Heart right ventricle (tissue), 16 donors: ENCODE data around the gene RYR3. TPM values are rescaled to one million over a fixed set of nuclear protein-coding genes. Genes with fewer than 3 reads are reported as not detected.

ENCODE experiments used
- ATAC-seq, 8 donors: fragments of 200-7000 bp; cut with Tn5 transposase; one replicate each; pipeline ENCODE4 v1.9.1; 2020; ENCODE audit warnings: mild to moderate bottlenecking in 8 of 8, moderate library complexity in 8 of 8, moderate number of reproducible peaks in 1 of 8
- DNase-seq, 2 donors: peaks; one replicate each; pipeline ENCODE4 v3.0.0-alpha.2; 2020
- H3K27ac ChIP-seq, 10 donors: fragments of 200-600 bp; sonication (generic) in 2 of 10; one replicate each; pipeline versions ENCODE4 v1.5.0 to v1.8.0; 2020 to 2022; ENCODE audit warnings: mild to moderate bottlenecking in 3 of 10
- H3K27me3 ChIP-seq, 7 donors: fragments of 200-600 bp; one replicate each; pipeline ENCODE4 v1.8.0; 2021 to 2022; ENCODE audit warnings: mild to moderate bottlenecking in 2 of 7
- H3K36me3 ChIP-seq, 9 donors: fragments of 200-600 bp; sonication (generic) in 1 of 9; one replicate each; pipeline versions ENCODE4 v1.5.0 to v1.8.0; 2020 to 2022; ENCODE audit warnings: mild to moderate bottlenecking in 2 of 9
- H3K4me1 ChIP-seq, 9 donors: fragments of 200-600 bp; sonication (generic) in 1 of 9; one replicate each; pipeline versions ENCODE4 v1.5.0 to v1.8.0; 2020 to 2022; ENCODE audit warnings: mild to moderate bottlenecking in 4 of 9
- H3K4me3 ChIP-seq, 10 donors: fragments of 200-600 bp; sonication (generic) in 2 of 10; one replicate each; pipeline versions ENCODE4 v1.5.0 to v1.8.0; 2020 to 2022; ENCODE audit warnings: mild to moderate bottlenecking in 7 of 10, moderate library complexity in 2 of 10
- H3K9me3 ChIP-seq, 11 donors: fragments of 200-600 bp in 10 of 11; sonication (generic) in 2 of 11; one replicate each; pipeline versions ENCODE4 v1.5.0 to v1.8.0; 2013 to 2022; ENCODE audit warnings: mild to moderate bottlenecking in 2 of 11, control low read depth in 1 of 11, moderate library complexity in 1 of 11
- WGBS, 2 donors: extraction: QIAGEN DNeasy Blood & Tissue Kit; methylation state at CpG; one replicate each; pipeline ENCODE4 v1.1.7; 2013; ENCODE audit warnings: inconsistent platforms in 1 of 2; 5-methylcytosine and 5-hydroxymethylcytosine counted together
- intact Hi-C, 10 donors: fragments of 100-400 bp; cut with DNase I; formaldehyde crosslinking; loops; one replicate each; pipeline versions ENCODE4 v1.11.1 to v1.14.2; 2022
- polyA plus RNA-seq, 2 donors: library from polyadenylated mRNA; stranded (reverse); fragments of 200-250 nt; gene quantifications; one replicate each; pipeline ENCODE4 v1.2.3, GENCODE V29; 2013
- total RNA-seq, 10 donors: library from RNA; stranded (reverse); fragmentation: NEBNext Ultra II Directional in 3 of 10; extraction: Animal tissue kit (Norgen Biotek cat#: 25700) in 3 of 10; gene quantifications; one replicate each; pipeline versions ENCODE4 v1.2.1 to v1.2.4, GENCODE V29; 2021 to 2023
- TF ChIP-seq, protein P1 (sequence below), 9 donors: fragments of 200-600 bp; sonication (generic) in 2 of 9; IDR thresholded peaks; one replicate each; pipeline versions ENCODE4 v1.5.0 to v1.8.0; 2021 to 2022; ENCODE audit warnings: antibody characterized with exemption in 9 of 9, mild to moderate bottlenecking in 5 of 9, moderate library complexity in 1 of 9
- donor health status: Arrhythmogenic right ventricular cardiomyopathy.
- donor health status: ischemic (EF 13 %, LVEDD 7.1; RV severe dilation, severe dysfunction).
- donor health status: healthy with polysubstance abuse.
- donor health status: DM: no; HTN: yes; CAD: no.
- donor health status: DM: no; HTN: no; CAD: no.
- donor health status: ischemic (EF 25% LVEDD 6.9; RV normal size, moderate dysfunction).
- donor health status: ischemic (EF 25% LVEDD 5.7; RV mildly dilated, moderate dysfunction).
- donor health status: healthy.
- donor health status: DM: yes; HTN: yes; CAD: no.
- donor health status: Ischemic cardiomyopathy.
- donor health status: ischemic (EF 35%, LVEDD 5.7; RV mildly dilated, moderate dysfunction).
- donor health status: nonischemic (EF 11% LVEDD 7.7; RV severe dilation, severe dysfunction).
- donor health status: DM: yes; HTN: yes; CAD: no.
- donor health status: PGD.
- donor health status: ischemic (EF 29% LVEDD 5.4; RV normal size, mild dysfunction).
- donor health status: nonischemic (EF 23%, LVEDD 6.1; RV moderate dilation, normal function).

Gene RYR3
- total and polyA plus RNA-seq, 12 donors, result 0.02 to 1.00 (median 0.13) TPM; not detected in 2

DNA sequence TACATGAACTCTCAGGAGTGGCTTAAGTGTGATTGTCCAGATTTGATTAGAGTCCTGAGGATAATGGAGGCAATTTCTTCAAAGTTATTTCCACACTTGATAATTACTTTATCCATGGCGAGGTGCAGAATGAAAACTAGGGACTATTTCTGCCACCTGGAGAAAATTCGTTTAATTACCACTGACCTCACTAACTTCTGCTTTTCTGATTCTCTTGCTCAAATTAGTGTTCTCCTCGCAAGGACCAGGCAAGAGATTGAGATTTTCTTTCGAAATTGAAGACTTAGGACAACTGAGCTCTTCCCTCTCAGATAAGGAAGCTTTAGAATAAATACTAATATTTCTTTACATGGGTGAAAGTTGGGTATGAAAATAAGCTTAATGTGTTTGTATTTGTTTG is 135.2 kb downstream of the RYR3 start:
- H3K27me3 ChIP-seq, result peaks cover 0 to 25% (median 0%) of the 10 kb centered on the region in 7 donors
- intact Hi-C loops, result no loop called here
- DNase-seq, result no peak
- H3K36me3 ChIP-seq, result no peaks in the 10 kb centered on the region
- no peaks in the 10 kb centered on the region for H3K9me3 ChIP-seq
- no peak for ATAC-seq
- no peak overlapping the region for H3K27ac ChIP-seq
- TF ChIP-seq, protein P1, sequence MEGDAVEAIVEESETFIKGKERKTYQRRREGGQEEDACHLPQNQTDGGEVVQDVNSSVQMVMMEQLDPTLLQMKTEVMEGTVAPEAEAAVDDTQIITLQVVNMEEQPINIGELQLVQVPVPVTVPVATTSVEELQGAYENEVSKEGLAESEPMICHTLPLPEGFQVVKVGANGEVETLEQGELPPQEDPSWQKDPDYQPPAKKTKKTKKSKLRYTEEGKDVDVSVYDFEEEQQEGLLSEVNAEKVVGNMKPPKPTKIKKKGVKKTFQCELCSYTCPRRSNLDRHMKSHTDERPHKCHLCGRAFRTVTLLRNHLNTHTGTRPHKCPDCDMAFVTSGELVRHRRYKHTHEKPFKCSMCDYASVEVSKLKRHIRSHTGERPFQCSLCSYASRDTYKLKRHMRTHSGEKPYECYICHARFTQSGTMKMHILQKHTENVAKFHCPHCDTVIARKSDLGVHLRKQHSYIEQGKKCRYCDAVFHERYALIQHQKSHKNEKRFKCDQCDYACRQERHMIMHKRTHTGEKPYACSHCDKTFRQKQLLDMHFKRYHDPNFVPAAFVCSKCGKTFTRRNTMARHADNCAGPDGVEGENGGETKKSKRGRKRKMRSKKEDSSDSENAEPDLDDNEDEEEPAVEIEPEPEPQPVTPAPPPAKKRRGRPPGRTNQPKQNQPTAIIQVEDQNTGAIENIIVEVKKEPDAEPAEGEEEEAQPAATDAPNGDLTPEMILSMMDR (IDR thresholded peaks at IDR 0.05), result no peak
- WGBS, 2 donors, result 63 to 79% methylated on average over 4 of the region's 4 CpGs
- no peak overlapping the region for H3K4me3 ChIP-seq
- no peaks in the 10 kb centered on the region for H3K4me1 ChIP-seq

DNA sequence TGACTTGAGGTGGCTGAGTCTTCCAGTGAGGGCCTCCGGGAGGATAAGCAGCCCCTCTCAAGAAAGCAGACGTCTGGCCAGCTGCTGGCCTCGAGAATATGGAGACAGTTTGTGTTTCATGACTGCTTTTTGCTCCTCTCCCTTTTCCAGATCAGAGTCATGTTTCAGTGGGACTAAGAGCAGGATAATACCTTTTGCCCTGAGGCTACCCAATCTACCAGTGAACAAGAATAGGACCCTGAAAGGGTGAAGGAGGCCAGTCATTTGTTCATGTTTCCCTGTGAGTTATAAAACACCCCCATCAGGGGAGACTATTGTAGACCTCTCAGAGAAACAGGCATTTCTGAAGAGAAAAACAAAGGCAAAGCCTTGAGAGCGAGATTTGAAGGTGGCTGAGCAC is 137.4 kb downstream of the RYR3 start:
- H3K27me3 ChIP-seq, result peaks cover 0 to 13% (median 0%) of the 10 kb centered on the region in 7 donors
- H3K27ac ChIP-seq, result no peak overlapping the region
- DNase-seq (no peak), ATAC-seq (no peak)
- no peaks in the 10 kb centered on the region for H3K9me3 ChIP-seq
- H3K36me3 ChIP-seq, result no peaks in the 10 kb centered on the region
- TF ChIP-seq, protein P1 (IDR thresholded peaks at IDR 0.05), result no peak
- no peaks in the 10 kb centered on the region for H3K4me1 ChIP-seq
- intact Hi-C loops, result no loop called here
- H3K4me3 ChIP-seq, result no peak overlapping the region
- 62 to 65% methylated on average over 4 of the region's 4 CpGs for WGBS, 2 donors

DNA sequence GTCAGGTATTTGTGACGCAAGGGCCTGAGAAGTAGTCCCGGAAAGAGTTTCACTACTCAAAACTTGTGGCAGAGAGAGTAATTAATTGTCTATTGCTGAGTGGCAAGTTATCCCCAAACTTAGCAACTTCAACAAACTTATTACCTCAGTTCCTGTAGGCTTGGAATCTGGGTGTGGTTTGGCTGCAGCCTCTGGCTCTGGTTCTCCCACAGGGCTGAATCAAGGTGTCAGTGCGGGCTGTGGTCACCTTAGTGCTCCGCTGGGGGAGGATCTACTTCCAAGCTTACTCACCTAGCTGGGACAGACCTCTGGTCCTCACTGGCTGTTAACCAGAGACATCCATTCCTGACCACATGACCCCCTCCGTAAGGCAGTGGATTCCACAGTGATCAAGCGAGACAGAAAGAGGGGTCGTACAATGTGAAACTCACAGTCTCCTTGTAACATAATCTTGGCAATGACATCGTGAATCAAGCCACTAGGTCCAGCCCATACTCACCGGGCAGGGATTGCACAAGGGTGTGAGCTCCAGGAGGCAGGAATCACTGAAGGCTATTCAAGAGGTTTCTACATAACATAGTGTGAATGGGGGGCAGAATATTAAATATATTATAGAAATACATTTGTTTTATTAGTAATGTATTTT is 138.3 kb downstream of the RYR3 start:
- peaks cover 0 to 13% (median 0%) of the 10 kb centered on the region in 7 donors for H3K27me3 ChIP-seq
- no peak for DNase-seq
- intact Hi-C loops, result no loop called here
- H3K36me3 ChIP-seq, result no peaks in the 10 kb centered on the region
- 72 to 78% methylated on average over 9 of the region's 9 CpGs for WGBS, 2 donors
- no peak overlapping the region for H3K27ac ChIP-seq
- TF ChIP-seq, protein P1 (IDR thresholded peaks at IDR 0.05), result no peak
- H3K4me1 ChIP-seq, result no peaks in the 10 kb centered on the region
- no peak for ATAC-seq
- H3K4me3 ChIP-seq, result no peak overlapping the region
- H3K9me3 ChIP-seq, result no peaks in the 10 kb centered on the region

DNA sequence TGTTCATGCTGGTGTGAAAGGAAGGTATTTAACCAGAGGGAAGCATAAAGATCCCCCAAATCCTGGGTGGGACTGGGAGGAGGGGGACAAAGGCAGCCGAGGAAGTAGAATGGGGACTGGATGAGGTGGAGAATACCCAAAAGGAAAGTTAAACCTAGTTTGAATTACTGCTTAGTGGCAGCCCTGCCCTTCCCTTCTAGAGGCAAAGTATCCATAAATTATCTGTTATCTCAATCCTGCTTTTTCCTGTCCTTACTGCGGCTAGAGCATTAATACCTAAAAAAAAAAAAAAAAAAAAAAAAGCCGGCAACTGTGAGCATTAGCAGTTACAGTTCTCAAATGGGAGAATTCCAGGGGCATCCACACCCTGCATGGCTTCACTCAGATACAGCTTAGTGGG is 139.0 kb downstream of the RYR3 start:
- TF ChIP-seq, protein P1 (IDR thresholded peaks at IDR 0.05), result no peak
- Histone ChIP-seq H3K9me3 (peaks cover 0 to under 1% (median 0%) of the 10 kb centered on the region in 11 donors), H3K4me3 (no peak overlapping the region), H3K27me3 (peaks cover 0 to 12% (median 0%) of the 10 kb centered on the region in 7 donors), H3K4me1 (no peaks in the 10 kb centered on the region), H3K36me3 (no peaks in the 10 kb centered on the region), H3K27ac (no peak overlapping the region)
- intact Hi-C loops, result loop anchor here in 1 of 10 donors (10.0 kb wide), 1 partner anchor 55 kb away; no protein-coding TSS in a partner anchor
- 40 to 59% methylated on average over 3 of the region's 3 CpGs for WGBS, 2 donors
- ATAC-seq (no peak), DNase-seq (no peak)
